ENCODE data around the gene COX19.
A peak's percentile ranks its signal among the peaks of the same experiment; 100 is the strongest.

COX19 gene, protein sequence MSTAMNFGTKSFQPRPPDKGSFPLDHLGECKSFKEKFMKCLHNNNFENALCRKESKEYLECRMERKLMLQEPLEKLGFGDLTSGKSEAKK

DNA sequence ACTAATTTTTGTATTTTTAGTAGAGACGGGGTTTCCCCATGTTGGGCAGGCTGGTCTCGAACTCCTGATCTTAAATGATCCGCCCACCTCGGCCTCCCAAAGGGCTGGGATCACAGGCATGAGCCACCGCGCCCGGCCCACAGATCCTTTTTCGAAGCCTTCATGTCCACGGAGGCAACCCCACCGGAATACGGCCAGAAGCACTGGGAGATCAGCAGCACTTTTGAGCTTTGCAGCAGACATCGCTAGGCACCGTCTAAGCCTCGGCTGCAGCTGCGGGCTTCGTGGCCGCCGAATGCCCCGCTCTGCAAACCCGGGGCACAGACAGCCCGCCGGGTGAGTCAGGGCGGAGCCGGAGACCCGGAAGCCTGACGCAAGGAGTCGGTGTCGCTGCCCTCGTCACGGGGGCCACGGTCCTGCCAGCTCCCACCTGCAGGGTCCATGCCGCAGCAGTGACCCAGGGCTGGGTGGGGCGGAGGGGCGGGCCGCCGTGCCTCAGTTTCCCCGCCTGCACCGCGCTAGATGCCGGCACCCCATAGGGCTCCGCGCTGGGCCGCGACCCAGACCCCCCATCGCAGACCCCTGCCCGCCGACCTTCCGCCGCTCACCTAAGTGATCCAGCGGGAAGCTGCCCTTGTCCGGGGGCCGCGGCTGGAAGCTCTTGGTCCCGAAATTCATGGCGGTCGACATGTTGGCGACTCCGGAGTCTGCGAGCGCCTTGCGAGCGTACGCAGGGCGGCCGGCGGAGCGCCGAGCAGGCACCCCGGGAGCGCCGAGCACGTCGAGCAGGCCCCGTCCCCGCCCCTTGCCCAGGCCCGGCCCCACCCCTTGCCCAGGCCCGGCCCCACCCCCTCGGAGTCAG is at the start of gene COX19:
Gene COX19 (minus strand): TSS at position 730 of the 862 bp plus-strand sequence. CDS start 40 bp downstream, at position 690.
- Histone ChIP-seq H2AFZ (ENCODE audit: low read length) (peak within 1 kb of the TSS; percentile 90), H3K9me2 (replicated peaks; ENCODE audit: insufficient read depth, low read length) (no peaks in the 10 kb centered on the region), H3K79me2 (ENCODE audit: low read length) (peaks cover 48% of the 10 kb centered on the region), H3K9ac (ENCODE audit: low read length) (peak within 1 kb of the TSS; percentile 99), H3K27me3 (replicated peaks; ENCODE audit: insufficient read depth, low read length) (peaks cover 31% of the 10 kb centered on the region), H3K36me3 (replicated peaks; ENCODE audit: insufficient read depth, low read length) (0 out of 2 replicates have a peak, but pooled peaks cover 10% of the 10 kb centered on the region), H4K20me1 (ENCODE audit: insufficient read depth, low read length) (peaks cover 6% of the 10 kb centered on the region; the same call in 1 of the 2 replicates), H3K4me2 (ENCODE audit: low read depth, low read length) (peak within 1 kb of the TSS; percentile 77), H3K9me3 (replicated peaks; ENCODE audit: insufficient read depth, low read length) (no peaks in the 10 kb centered on the region), H3F3A (ENCODE audit: insufficient read depth, low read length) (peaks cover 5% of the 10 kb centered on the region; the same call in 1 of the 2 replicates), H3K27ac (ENCODE audit: low read length) (peak within 1 kb of the TSS; percentile 86), H3K4me3 (ENCODE audit: low read length) (peak within 1 kb of the TSS; percentile 99), H3K4me1 (ENCODE audit: low read length) (no peaks in the 10 kb centered on the region)
- TF ChIP-seq EZH2 (optimal IDR thresholded peaks at IDR 0.05; ENCODE audit: low read depth, low read length) (no peak), CTCF (IDR thresholded peaks at IDR 0.05; ENCODE audit: low read length) (no peak), EZH2phosphoT487 (IDR thresholded peaks at IDR 0.05; ENCODE audit: low read length) (no peak)
- DNase-seq, result peak; percentile 89

DNA sequence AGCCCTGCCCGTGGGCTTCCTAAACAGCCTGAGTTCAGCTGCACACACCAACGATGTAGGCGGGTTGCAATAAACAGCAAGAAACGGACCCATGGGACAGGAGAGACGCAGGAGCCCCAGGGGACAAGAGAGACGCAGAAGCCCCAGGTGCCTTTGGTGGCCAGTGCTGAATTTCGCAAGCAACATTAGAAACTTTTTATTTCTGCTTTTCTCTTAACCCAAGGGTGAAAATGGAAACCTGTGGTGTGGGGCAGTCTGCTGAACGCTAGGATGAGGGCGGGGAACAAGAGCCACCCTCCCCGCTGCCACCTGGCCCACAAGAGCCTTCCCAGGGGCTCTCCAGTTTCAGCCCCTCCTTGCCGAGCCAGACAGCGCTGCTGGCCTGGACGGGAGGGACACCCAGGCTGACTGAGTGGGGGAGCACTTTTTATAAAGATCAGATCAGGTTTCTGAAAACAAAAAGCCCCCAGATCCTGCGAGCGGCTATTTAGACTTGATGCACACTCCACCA is 49.0 kb upstream of the COX19 start:
- Histone ChIP-seq H2AFZ (ENCODE audit: low read length) (no peak overlapping the region), H3K4me3 (ENCODE audit: low read length) (peak overlapping the region; percentile 33), H3K79me2 (ENCODE audit: low read length) (peaks cover 47% of the 10 kb centered on the region), H3K36me3 (replicated peaks; ENCODE audit: insufficient read depth, low read length) (no peaks in the 10 kb centered on the region; the same call in 1 of the 2 replicates), H4K20me1 (ENCODE audit: insufficient read depth, low read length) (no peaks in the 10 kb centered on the region), H3F3A (ENCODE audit: insufficient read depth, low read length) (peaks cover 20% of the 10 kb centered on the region), H3K9me3 (replicated peaks; ENCODE audit: insufficient read depth, low read length) (no peaks in the 10 kb centered on the region), H3K4me1 (ENCODE audit: low read length) (peaks cover 24% of the 10 kb centered on the region), H3K9me2 (replicated peaks; ENCODE audit: insufficient read depth, low read length) (no peaks in the 10 kb centered on the region), H3K27me3 (replicated peaks; ENCODE audit: insufficient read depth, low read length) (no peaks in the 10 kb centered on the region), H3K9ac (ENCODE audit: low read length) (peak overlapping the region; percentile 36; the same call in 1 of the 2 replicates), H3K27ac (ENCODE audit: low read length) (peak overlapping the region; percentile 85), H3K4me2 (ENCODE audit: low read depth, low read length) (peak overlapping the region; percentile 79)
- DNase-seq, result peak; percentile 78
- no peak for TF ChIP-seq EZH2phosphoT487 (IDR thresholded peaks at IDR 0.05; ENCODE audit: low read length)
- no peak for TF ChIP-seq CTCF (IDR thresholded peaks at IDR 0.05; ENCODE audit: low read length)
- no peak for TF ChIP-seq EZH2 (optimal IDR thresholded peaks at IDR 0.05; ENCODE audit: low read depth, low read length)

DNA sequence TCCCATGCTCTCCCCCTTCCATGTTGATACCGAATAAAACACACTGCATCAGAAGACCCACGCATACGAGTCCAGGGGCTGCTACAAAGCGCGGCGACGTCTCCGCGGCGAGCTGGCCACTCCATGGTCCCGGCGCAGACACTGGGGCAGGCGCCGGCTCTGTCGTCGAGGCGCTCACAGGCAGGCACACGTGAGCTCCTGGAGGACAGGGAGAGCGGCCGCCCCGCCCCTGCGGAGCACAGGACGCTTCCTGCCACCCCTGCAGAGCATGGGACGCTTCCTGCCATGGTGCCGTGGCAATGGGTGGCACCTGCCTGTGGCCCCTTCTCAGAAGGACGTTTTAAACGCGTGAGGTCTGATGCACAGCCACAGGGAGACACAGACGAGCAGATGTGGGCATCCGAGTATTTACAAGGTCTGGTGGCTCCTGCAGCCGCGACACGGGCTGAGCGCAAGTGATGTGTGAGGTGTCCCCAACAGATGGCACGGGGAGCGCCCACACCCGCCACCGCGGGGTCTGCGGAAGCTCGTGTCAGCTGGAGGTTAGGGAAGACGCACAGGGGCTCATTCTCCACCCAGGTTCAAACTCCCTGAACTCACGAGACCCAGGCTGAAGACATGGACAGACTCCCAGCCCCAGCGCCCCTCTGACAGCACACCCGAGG is 47.6 kb upstream of the COX19 start:
- Histone ChIP-seq H3K9me2 (replicated peaks; ENCODE audit: insufficient read depth, low read length) (no peaks in the 10 kb centered on the region), H3K36me3 (replicated peaks; ENCODE audit: insufficient read depth, low read length) (no peaks in the 10 kb centered on the region; the same call in 1 of the 2 replicates), H3K27ac (ENCODE audit: low read length) (no peak overlapping the region), H3F3A (ENCODE audit: insufficient read depth, low read length) (peaks cover 20% of the 10 kb centered on the region), H3K4me3 (ENCODE audit: low read length) (no peak overlapping the region), H3K4me2 (ENCODE audit: low read depth, low read length) (no peak overlapping the region), H3K27me3 (replicated peaks; ENCODE audit: insufficient read depth, low read length) (no peaks in the 10 kb centered on the region), H3K4me1 (ENCODE audit: low read length) (peaks cover 24% of the 10 kb centered on the region), H4K20me1 (ENCODE audit: insufficient read depth, low read length) (no peaks in the 10 kb centered on the region), H3K9ac (ENCODE audit: low read length) (no peak overlapping the region), H3K79me2 (ENCODE audit: low read length) (peaks cover 47% of the 10 kb centered on the region), H2AFZ (ENCODE audit: low read length) (no peak overlapping the region), H3K9me3 (replicated peaks; ENCODE audit: insufficient read depth, low read length) (no peaks in the 10 kb centered on the region)
- TF ChIP-seq EZH2 (optimal IDR thresholded peaks at IDR 0.05; ENCODE audit: low read depth, low read length), result no peak
- TF ChIP-seq EZH2phosphoT487 (IDR thresholded peaks at IDR 0.05; ENCODE audit: low read length), result no peak
- TF ChIP-seq CTCF (IDR thresholded peaks at IDR 0.05; ENCODE audit: low read length), result no peak
- no peak for DNase-seq
